ENCODE data around the gene RARA. TPM values are rescaled to one million over a fixed set of nuclear protein-coding genes. Genes with fewer than 3 reads are reported as not detected.

The RARA gene
- total and polyA plus RNA-seq, 7 experiments from 2014 or later: 6.7 to 115 (median 42.9) TPM

- no peak overlapping the region for H3K27ac ChIP-seq (ENCODE audit: low read depth, low read length)
- Mint-ChIP-seq H3K27ac (peak overlapping the region in 7 of 9 donors; percentile 18 to 98 (median 73)), H3K4me3 (peak overlapping the region in 9 of 10 donors; percentile 42 to 98 (median 97)), H3K9me3 (no peaks in the 10 kb centered on the region), H3K36me3 (peaks cover 0 to 18% (median 0%) of the 10 kb centered on the region in 5 donors), H3K27me3 (no peaks in the 10 kb centered on the region), H3K4me1 (peaks cover 37 to 81% (median 60%) of the 10 kb centered on the region in 7 donors)
- ATAC-seq: no peak
- no peaks in the 10 kb centered on the region for H3K9me3 ChIP-seq (ENCODE audit: control insufficient read depth in 2 of 3, low read length in 3 of 3)
- intact Hi-C loops (cut with micrococcal nuclease): loop anchor here (1.0 to 5.0 kb wide), 3 partner anchors 8 to 194 kb away; partner anchors contain the start of genes MSL1 (in 1 of the 2) and TOP2A (in 1 of the 2)
- ChIA-PET CTCF (interaction anchor here (0.5 to 12.4 kb wide), 10 partner anchors 9 to 338 kb away, joined by 3 to 87 read pairs (median 5); no protein-coding TSS in a partner anchor), POLR2A (interaction anchor here (0.8 to 34.9 kb wide), 3 partner anchors 1 to 237 kb away, joined by 3 to 742 read pairs (median 742); partner anchors contain the start of gene RARA)
- no peak overlapping the region for H3K4me3 ChIP-seq (ENCODE audit: low read length)
- H3K27me3 ChIP-seq (ENCODE audit: control insufficient read depth in 2 of 2, insufficient read depth in 2 of 2, low read length in 2 of 2): no peaks in the 10 kb centered on the region
- H3K36me3 ChIP-seq (ENCODE audit: control insufficient read depth in 2 of 3, insufficient read depth in 3 of 3, low read length in 3 of 3): peaks cover 0 to 10% (median 0%) of the 10 kb centered on the region in 3 experiments
- no peak for DNase-seq
- H3K4me1 ChIP-seq (ENCODE audit: control insufficient read depth in 2 of 2, insufficient read depth in 2 of 2, low read length in 2 of 2): peaks cover 45 to 68% of the 10 kb centered on the region in 2 donors
Measured at GRCh38 chr17:40316571-40317344, 7.8 kb downstream of the RARA start.

DNA sequence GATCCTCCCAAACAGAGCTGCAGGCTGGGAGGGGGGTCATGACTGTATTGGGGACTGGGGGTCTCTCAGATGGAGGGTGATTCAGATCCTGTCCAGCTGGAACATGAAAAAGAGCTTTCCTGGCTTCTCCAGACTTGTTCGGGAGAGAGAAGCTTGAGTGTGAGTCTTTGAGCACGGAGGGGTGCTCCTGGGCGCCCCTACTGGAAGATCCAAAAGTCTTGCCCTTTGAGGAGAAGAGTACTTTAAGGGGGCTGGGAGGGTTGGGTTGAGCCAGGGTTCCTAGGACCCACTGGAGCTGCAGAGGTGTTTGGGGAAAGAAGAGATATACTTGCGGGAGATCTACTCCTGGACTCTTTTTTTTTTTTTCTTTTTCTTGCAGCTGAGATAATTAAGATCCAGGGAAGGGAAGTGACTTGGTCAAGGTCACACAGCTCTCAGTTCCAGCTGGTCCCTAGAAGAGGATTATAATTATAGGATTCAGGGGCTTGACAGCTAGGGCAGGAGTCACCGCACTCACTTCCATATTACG, 8.4 kb downstream of the RARA start:
- CTCF ChIA-PET: interaction anchor here (0.5 to 12.4 kb wide), 9 partner anchors 8 to 337 kb away, joined by 3 to 87 read pairs (median 6); no protein-coding TSS in a partner anchor

GRCh38 chr17:40317880-40318829, 9.2 kb downstream of the RARA start:
- peaks cover 0 to 9% (median 0%) of the 10 kb centered on the region in 11 donors for H3K9me3 Mint-ChIP-seq
- Histone ChIP-seq H3K27me3 (ENCODE audit: control insufficient read depth in 2 of 2, insufficient read depth in 2 of 2, low read length in 2 of 2) (no peaks in the 10 kb centered on the region), H3K9me3 (ENCODE audit: control insufficient read depth in 2 of 3, low read length in 3 of 3) (no peaks in the 10 kb centered on the region), H3K36me3 (ENCODE audit: control insufficient read depth in 2 of 3, insufficient read depth in 3 of 3, low read length in 3 of 3) (peaks cover 0 to 10% (median 0%) of the 10 kb centered on the region in 3 experiments), H3K4me3 (ENCODE audit: low read length) (peak overlapping the region; percentile 55), H3K27ac (ENCODE audit: low read depth, low read length) (peak overlapping the region; percentile 96), H3K4me1 (ENCODE audit: control insufficient read depth in 2 of 2, insufficient read depth in 2 of 2, low read length in 2 of 2) (peaks cover 49 to 68% of the 10 kb centered on the region in 2 donors)
- CTCF ChIA-PET: interaction anchor here (0.9 to 12.4 kb wide), 7 partner anchors 9 to 35 kb away, joined by 3 to 87 read pairs (median 7); no protein-coding TSS in a partner anchor
- intact Hi-C loops (cut with micrococcal nuclease): loop anchor here (1.0 to 5.0 kb wide), 10 partner anchors 8 to 219 kb away; partner anchors contain the start of genes CDC6 (in 2 of the 2), MSL1 (in 1 of the 2), RARA (in 1 of the 2) and TOP2A (in 1 of the 2)
- H3K27me3 Mint-ChIP-seq: peaks cover 0 to 8% (median 0%) of the 10 kb centered on the region in 5 donors
- peak overlapping the region; percentile 98 to 100 (median 99) for H3K27ac Mint-ChIP-seq
- DNase-seq (peak; percentile 81 to 91 (median 90)), ATAC-seq (peak; percentile 76)
- peak overlapping the region; percentile 89 to 98 (median 97) for H3K4me3 Mint-ChIP-seq
- H3K4me1 Mint-ChIP-seq: peaks cover 32 to 88% (median 74%) of the 10 kb centered on the region in 7 donors
- POLR2A ChIA-PET: interaction anchor here (0.8 to 34.9 kb wide), 5 partner anchors 3 to 235 kb away, joined by 3 to 742 read pairs (median 5); partner anchors contain the start of gene RARA
- H3K36me3 Mint-ChIP-seq: peaks cover 0 to 20% (median 0%) of the 10 kb centered on the region in 5 donors

More for the DNA sequence above, 8.4 kb downstream of the RARA start:
- H3K4me1 ChIP-seq (ENCODE audit: control insufficient read depth in 2 of 2, insufficient read depth in 2 of 2, low read length in 2 of 2): peaks cover 46 to 69% of the 10 kb centered on the region in 2 donors
- Mint-ChIP-seq H3K4me3 (peak overlapping the region; percentile 89 to 98 (median 97)), H3K4me1 (peaks cover 31 to 82% (median 67%) of the 10 kb centered on the region in 7 donors), H3K27me3 (peaks cover 0 to under 1% (median 0%) of the 10 kb centered on the region in 5 donors), H3K36me3 (peaks cover 0 to 20% (median 0%) of the 10 kb centered on the region in 5 donors), H3K27ac (peak overlapping the region; percentile 47 to 100 (median 95)), H3K9me3 (peaks cover 0 to 1% (median 0%) of the 10 kb centered on the region in 11 donors)
- peaks cover 0 to 10% (median 0%) of the 10 kb centered on the region in 3 experiments for H3K36me3 ChIP-seq (ENCODE audit: control insufficient read depth in 2 of 3, insufficient read depth in 3 of 3, low read length in 3 of 3)
- peak overlapping the region; percentile 55 for H3K4me3 ChIP-seq (ENCODE audit: low read length)
- DNase-seq: peak in 3 of 9 donors; percentile 13 to 42 (median 31)
- no peaks in the 10 kb centered on the region for H3K9me3 ChIP-seq (ENCODE audit: control insufficient read depth in 2 of 3, low read length in 3 of 3)
- ATAC-seq: no peak
- intact Hi-C loops (cut with micrococcal nuclease): loop anchor here (1.0 to 5.0 kb wide), 3 partner anchors 9 to 195 kb away; partner anchors contain the start of genes MSL1 (in 1 of the 2) and TOP2A (in 1 of the 2)
- H3K27me3 ChIP-seq (ENCODE audit: control insufficient read depth in 2 of 2, insufficient read depth in 2 of 2, low read length in 2 of 2): no peaks in the 10 kb centered on the region
- POLR2A ChIA-PET: interaction anchor here (0.8 to 34.9 kb wide), 3 partner anchors 2 to 236 kb away, joined by 3 to 742 read pairs (median 742); partner anchors contain the start of gene RARA
- H3K27ac ChIP-seq (ENCODE audit: low read depth, low read length): peak overlapping the region; percentile 96

- peak overlapping the region; percentile 89 to 98 (median 97) for H3K4me3 Mint-ChIP-seq
- ChIA-PET CTCF (interaction anchor here (0.9 to 12.4 kb wide), 5 partner anchors 8 to 35 kb away, joined by 3 to 87 read pairs (median 10); no protein-coding TSS in a partner anchor), POLR2A (interaction anchor here (0.5 to 34.9 kb wide), 7 partner anchors 3 to 264 kb away, joined by 3 to 742 read pairs (median 4); partner anchors contain the start of gene RARA)
- H3K4me1 Mint-ChIP-seq: peaks cover 36 to 89% (median 81%) of the 10 kb centered on the region in 7 donors
- peaks cover 0 to 9% (median 0%) of the 10 kb centered on the region in 5 donors for H3K27me3 Mint-ChIP-seq
- Histone ChIP-seq H3K27me3 (ENCODE audit: control insufficient read depth in 2 of 2, insufficient read depth in 2 of 2, low read length in 2 of 2) (no peaks in the 10 kb centered on the region), H3K36me3 (ENCODE audit: control insufficient read depth in 2 of 3, insufficient read depth in 3 of 3, low read length in 3 of 3) (peaks cover 0 to 10% (median 0%) of the 10 kb centered on the region in 3 experiments), H3K4me3 (ENCODE audit: low read length) (peak overlapping the region; percentile 55), H3K9me3 (ENCODE audit: control insufficient read depth in 2 of 3, low read length in 3 of 3) (no peaks in the 10 kb centered on the region), H3K27ac (ENCODE audit: low read depth, low read length) (peak overlapping the region; percentile 96), H3K4me1 (ENCODE audit: control insufficient read depth in 2 of 2, insufficient read depth in 2 of 2, low read length in 2 of 2) (peaks cover 56 to 75% of the 10 kb centered on the region in 2 donors)
- DNase-seq: peak in 3 of 9 donors; percentile 23 to 44 (median 34)
- H3K27ac Mint-ChIP-seq: peak overlapping the region; percentile 98 to 100 (median 99)
- H3K9me3 Mint-ChIP-seq: peaks cover 0 to 10% (median 0%) of the 10 kb centered on the region in 11 donors
- H3K36me3 Mint-ChIP-seq: peaks cover 0 to 20% (median 0%) of the 10 kb centered on the region in 5 donors
- ATAC-seq: no peak
- intact Hi-C loops (cut with micrococcal nuclease): loop anchor here (1.0 to 5.0 kb wide), 9 partner anchors 7 to 220 kb away; partner anchors contain the start of genes CDC6 (in 2 of the 2), MSL1 (in 1 of the 2), RARA (in 1 of the 2) and TOP2A (in 1 of the 2)
Measured at GRCh38 chr17:40318830-40319391, 9.9 kb downstream of the RARA start.

All from naive thymus-derived CD4-positive, alpha-beta T cell (primary cell).